NCI-H2107 treated with DMSO at 0.1 percent for 48 hours (cell line): ENCODE measurements around the gene BAIAP2L2.
"Not testable (repeated sequence)": the region's sequence is repeated elsewhere in the genome, so short reads cannot be mapped to it uniquely, and the experiment has no call there.

Source experiments
- DNase-seq: peaks from one replicate; lab custom pipeline; 2025; ENCODE audit not compliant: unreplicated experiment; lab: John Stamatoyannopoulos, UW

Gene BAIAP2L2

DNA sequence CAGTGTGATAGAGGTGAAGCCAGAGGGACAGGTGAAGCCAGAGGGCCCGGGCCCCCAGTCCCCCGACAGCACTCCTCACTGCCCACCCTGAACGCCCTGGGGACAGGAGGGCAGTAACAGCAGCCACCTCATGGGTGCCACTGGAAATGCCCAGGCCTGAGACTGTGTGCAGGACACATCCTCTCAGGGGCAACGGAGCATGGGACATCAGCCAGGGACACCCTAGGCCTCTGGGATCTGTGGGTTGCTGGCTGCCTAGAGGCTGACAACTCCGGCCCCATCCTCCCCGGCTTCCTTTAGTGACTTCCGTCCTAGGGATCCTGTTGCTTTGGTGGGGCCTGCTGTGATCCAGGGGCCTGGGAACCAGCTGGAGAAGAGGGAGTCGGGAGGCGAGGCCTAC, 17.4 kb upstream of the BAIAP2L2 start:
- no peak for DNase-seq

DNA sequence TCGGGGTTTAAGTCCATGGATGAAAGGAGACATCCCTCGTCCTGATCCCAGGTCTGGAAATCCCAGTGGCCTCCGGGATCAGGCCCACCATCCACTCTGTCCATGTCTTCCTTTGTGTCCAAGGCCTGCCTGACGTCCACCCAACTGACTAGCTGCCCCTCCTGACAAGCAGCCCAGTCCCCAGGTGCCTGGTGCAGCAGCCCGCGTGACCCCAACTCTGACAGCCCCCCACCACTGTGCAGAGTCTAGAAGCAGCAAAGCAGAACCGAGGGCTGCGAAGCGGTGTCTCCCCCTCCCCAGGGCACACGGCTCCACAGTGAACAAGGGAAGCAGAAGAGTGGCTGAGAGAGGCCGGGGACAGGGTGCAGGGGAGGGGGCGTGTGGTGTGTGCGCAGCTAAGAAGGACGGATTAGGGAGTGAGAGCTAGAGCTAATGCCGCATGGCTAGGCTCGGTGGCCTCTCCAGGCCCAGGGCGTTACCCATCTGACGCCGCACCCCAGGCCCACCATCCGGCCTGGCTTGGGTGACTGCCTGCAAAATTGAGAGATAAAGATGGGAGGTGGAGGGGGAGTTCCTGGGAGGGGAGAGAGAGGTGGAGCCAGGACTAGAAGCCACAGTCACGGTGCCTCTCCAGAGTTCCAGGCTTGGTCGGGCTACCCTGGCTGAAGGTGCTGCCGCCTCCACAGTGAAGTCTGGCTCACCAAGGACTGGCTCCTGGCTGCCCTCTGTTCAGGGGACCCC, 16.6 kb upstream of the BAIAP2L2 start:
- no peak for DNase-seq

DNA sequence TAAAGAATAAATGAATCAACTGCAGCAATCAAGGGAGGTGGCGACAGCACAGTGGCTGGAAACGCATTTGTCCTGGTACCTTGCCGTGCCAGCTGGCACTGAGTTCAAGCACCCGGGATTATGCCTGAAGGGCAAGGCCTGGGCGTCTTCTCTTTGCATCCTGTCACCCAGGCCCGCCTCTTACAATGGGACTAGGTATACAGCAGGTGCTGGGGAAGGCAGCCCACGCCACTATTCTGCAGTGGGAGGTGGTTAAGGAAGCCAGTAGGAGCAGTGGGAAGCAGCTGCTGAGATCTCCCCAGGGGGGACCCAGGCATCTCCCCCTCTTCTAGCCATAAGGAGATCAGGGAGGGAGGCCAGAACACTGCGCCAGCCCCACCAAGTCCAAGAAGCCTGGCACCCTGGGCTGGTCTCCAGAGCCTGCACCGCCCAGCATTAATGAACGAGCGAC, 15.3 kb upstream of the BAIAP2L2 start:
- DNase-seq, result no peak

DNA sequence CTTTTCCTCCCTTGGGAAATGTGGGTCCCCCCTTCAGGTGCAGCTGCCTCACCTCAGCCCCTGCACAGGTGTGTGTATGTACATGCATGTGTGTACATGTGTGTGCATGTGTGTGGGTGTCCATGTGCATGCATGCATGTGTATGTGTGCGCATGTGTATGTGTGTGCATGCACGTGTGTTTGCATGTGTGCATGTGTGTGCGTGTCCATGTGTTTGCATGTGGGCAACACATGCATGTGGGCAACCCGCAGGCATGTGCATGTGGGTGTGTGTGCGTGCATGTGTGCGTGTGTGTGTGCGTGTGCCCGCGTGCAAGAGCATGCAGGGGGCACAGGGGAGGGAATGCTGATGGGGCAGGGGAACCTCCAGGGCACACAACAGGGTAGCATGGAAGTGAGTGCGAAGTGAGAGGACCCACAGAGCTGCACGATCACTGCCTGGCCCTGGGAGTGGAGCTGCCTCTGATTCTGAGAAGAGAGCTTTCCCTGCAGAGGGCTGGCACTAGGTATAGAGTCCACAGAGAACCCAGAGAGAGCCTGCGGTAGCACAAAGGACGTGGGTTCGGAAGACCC, 14.6 kb upstream of the BAIAP2L2 start:
- DNase-seq, result no peak

DNA sequence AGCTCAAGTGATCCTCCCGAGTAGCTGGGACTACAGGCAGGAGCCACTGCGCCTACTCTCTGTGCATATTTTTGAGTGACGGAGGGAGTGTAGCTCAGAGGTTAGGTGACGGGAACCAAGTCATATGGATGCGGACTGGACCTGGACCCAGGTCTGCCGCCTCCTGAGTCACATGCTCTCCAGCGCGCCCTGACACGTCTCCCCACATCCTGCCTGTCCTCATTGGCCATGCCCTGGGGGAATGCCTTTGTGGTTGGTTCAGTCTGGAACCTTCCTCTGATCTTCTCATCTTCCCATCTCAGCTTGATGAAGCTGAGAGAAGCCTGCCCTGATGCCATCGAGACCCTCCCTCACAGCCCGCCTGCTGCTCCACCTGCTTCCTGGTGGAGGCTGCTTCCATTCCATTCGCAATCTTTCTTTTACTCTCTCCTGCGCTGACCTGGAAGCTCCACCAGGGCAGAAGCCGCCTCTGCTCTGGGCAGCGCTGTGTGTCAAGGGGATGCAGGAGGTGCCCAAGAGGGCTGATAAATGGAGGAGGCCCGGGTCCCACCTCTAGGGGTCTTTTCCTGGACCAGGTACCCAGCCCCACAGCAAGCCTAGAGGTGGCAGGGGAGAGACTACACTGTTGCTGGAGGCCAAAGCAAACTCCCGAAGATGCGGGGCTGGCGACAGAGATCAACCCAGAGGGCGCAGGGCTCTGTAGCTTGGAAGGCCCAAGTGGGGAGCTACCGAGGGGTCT, 13.9 kb upstream of the BAIAP2L2 start:
- no peak for DNase-seq

DNA sequence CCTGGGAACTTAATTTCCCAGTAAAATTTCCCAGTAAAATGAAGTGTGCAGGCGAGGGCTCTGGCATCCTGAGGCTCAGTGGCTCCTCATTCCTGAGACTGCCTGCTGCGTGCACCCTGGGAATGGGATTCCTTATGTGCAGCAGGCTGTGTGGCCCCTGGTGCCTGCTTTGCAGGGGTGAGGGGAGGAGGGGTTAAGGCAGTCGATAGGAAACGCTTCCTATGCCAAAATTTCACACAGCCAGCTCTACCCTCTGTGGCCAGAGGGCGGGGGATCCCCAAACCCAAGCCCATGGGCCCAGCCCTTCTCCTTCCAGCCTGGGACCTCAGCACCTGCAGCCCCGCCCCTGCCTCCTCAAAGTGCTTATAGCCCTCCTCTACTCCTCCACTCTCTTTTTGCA, 12.1 kb upstream of the BAIAP2L2 start:
- no peak for DNase-seq

DNA sequence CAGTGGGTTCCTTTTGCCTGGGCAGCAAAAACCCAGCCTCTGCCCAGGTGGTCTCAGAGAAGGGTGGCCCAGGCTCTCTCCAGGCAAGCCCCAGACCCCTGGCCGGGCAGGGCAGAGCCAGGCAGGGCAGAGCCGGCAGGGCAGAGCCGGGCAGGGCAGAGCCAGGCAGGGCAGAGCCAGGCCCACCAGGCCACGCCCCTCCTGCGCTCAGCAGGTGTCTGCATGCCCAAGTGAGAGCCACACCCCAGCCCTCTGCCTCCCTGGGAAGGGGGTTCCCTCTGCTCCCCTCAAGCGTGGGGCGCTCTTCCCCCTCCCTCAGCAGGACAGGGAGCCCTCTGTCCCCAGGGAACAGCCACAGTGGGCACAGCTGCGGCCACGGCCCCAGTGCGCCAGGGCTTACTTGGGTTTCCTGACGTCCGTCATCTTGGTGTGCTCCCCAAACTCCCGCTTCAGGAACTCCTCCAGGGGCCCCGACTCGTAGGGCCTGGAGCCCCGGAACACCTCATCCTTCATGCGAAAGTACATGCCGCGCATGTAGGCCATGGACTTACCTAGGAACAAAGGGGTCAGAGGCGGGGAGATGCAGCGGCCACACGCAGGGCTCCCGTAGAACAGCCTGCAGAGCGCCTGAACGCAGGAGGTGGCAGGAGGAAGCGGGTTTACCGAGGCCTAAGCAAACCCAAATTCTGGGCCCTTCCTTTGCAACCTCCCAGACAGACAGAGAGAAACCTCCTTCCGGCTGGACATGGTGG, 10.1 kb upstream of the BAIAP2L2 start:
- DNase-seq, result no peak

DNA sequence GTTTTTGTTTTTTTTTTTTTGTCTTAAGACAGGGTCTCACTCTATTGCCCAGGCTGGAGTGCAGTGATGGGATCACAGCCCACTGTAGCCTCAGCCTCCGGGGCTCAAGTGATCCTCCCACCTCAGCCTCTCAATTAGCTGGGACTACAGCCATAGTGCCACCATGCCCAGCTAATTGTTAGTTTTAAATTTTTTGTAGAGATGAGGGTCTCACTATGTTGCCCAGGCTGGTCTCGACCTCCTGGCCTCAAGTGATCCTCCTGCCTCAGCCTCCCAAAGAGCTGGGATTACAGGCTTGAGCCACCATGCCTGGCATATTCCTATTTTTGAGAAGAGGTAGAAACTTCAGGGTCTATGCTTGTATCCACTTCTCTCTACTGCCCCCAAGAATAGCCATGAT, 8.3 kb upstream of the BAIAP2L2 start:
- not testable (repeated sequence) for DNase-seq

DNA sequence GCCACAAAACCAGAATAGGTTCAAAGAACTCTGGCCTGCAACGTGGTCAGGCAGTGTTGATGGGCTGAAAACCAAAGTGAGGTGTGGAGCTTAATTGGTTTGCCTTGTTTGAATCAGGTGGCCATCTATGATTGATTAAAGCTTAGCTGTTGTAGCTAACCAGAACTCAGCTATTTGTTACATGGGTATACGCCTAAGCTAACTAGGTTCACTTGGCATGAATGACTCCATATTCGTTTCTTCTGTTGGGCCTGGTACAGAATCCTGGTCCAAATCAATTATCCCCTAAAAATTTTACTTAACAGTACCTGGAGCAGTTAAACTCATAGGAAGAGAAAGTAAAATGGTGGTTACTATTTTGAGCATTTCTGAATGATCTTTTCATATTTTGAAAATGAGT, 7.7 kb upstream of the BAIAP2L2 start:
- no peak for DNase-seq

DNA sequence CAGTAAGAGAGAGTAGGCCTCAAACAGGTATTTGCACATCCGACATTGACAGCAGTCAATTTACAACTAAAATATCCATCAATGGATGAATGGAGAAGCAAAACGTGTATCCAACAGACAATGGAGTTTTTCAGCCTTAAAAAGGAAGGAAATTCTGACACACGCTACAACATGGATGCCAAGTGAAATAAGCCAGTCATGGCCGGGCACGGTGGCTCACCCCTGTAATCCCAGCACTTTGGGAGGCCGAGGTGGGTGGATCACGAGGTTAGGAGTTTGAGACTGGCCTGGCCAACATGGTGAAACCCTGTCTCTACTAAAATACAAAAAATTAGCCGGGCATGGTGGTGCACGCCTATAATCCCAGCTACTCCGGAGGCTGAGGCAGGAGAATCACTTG, 7.1 kb upstream of the BAIAP2L2 start:
- DNase-seq, result not testable (repeated sequence)

DNA sequence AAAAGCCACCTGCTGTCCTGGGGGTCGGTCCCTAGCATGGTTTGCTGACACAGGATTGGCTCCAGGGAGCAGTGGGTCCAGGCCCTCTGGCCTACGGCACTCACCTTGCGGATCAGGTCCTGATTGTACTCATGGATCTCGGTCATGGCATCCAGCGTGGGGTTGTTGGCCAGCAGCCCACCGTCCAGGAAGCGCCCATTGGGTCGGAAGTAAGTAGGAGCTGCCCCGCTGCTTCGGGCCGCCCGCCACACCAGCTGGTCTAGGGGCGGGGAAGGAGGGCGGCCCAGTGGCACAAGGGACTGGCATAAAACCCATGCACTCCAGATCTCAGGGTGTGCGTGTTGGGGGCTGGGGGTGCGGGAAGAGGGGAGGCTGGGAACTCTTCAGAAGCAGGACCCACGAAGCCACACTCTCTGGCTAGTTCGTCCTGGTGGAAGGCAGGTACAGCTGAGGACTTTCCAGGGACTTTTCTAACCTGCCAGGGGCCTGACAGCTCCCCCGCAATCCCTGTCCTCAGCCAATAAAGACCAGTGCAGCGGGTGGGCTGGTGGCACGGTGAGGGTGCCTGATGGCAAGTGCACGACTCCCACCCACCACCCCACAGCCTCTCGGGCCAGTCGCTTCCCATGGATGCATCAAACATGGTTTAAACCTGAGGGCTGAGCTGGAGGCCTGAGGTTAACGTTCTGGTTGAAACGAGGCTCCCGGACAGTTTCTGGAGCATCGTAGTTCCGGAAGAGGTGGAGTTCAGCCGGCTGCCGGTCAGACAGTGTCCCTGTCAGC, 5.1 kb upstream of the BAIAP2L2 start:
- DNase-seq, result no peak

DNA sequence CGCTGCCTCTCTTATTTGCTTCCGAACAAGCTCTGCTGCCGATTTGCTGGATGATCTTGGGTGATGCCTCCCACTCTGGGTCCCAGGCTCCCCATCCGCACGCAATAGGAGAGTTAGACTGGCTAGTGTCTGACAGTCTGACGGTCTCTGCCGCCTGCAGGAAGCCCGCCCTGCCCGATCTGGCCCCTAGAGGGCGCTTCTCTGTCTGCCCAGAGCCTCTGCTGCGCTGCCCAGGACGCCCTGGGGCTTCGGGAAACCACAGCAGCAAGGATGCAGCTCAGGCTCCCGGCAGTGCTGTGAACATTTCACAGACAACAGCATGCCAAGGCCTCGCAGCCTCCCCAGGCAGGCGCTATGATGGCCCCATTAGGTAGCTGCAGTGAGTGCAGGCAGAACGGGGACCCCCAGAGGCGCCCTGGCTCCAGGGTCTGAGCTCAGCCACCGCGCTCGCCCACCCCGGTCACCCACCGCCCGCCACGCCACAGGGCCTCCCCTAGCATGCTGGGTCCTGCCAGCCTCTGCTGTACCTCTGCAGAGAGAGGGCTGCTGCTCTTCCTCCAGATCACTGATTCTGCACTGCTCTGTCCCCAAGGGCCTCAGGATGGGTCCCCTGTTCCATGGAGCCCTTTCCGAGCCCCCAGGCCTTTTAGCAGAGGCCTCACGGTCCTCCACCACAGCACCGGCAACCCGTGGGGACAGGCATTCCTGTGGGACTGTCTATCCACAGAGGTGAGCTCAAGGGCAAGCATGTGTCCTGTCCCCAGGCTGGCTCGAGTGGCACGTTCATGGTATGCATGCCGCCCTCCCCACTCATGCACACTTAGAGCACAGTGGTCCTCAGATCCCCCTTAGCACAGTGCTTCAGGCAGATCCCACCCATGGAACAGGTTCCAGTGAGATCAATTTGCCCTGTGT, 4.3 kb upstream of the BAIAP2L2 start:
- peak; percentile 54 for DNase-seq

DNA sequence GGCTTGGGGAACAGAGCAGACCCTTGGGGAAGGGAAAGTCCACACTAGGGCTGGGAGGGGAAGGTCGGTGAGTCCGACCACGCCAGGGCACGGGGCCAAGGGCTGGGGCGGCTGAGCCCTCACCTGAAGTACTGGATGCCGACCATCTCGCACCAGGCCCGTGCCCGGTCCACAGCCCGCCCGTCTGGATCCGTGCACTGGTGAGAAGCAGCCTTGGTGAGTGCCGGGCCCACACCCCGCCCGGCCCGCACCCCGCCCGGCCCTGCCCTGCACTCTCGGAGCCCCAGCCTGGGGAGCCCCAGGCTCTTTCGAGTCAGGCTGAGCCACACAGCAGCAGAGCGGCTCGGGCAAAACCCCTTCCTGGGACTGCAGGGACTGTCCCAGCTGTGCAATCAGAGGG, 1.9 kb upstream of the BAIAP2L2 start:
- no peak for DNase-seq

DNA sequence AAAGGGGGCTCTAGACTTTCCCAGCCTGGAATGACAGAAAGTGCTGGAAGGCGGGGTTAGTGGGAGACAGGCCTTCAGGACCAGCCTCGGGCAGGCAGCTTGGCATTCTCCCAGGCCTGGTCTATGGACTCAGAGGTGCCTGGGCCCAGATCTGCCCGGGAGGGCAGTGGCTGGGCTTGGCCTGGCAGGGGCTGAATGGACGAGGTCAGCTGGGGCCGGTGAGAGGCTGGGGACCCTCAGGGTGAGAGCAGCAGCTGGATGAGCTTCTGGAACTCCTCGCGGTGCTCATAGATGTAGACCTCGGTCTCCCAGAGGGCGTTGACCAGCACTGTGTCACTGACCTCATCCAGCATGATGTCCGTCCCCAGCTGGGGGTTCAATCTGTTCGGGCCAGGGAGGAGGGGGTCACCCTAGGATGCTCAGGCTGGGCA, 1.5 kb upstream of the BAIAP2L2 start:
- no peak for DNase-seq

DNA sequence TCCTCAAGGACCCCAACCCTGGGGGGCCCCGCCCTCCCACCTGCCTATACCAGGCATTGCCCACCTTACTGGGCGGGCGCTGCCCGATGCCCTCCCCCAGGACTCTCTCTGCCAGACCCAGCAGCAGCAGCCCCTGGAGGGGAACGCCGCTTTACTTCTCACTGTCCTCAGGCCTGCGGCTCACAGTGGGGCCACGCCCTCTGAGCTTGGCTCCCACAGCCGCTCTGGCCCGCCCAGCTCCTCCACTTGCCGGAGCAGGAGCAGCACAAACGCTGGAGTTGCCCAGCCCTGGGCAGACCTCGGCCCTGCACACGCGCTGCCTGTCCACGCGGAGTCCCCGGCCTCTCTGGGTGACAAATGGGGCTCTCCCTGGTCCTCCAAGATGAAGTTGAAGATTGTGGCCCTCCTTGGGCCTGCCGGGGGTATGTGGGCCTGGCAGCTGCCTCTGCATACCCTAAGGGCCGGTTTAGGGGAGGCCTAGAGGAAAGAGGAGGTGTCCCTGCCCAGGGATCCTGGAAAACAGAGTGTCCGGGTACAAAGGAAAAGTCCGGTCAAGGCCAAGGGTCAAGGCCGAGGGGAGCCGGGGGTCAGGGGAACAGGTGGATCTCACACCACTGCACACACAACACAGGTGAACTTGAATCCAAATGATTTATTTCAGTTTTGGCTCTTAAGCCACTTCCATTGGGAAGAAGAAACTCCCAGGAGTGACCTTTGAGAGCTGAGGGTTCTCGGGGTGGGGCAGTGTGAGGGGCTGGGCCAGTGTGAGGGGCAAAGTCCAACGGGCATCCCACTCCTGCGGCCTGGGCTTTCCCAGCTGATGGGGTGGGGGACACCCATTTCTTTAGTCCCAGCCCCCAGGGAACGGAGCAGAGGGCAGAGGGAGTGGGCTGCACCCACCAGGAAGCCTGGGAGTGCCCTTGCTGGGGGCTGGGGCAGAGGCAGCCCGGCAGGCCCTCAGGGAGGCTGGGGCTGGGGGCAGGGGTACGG, 674 bp upstream of the BAIAP2L2 start:
- no peak for DNase-seq

DNA sequence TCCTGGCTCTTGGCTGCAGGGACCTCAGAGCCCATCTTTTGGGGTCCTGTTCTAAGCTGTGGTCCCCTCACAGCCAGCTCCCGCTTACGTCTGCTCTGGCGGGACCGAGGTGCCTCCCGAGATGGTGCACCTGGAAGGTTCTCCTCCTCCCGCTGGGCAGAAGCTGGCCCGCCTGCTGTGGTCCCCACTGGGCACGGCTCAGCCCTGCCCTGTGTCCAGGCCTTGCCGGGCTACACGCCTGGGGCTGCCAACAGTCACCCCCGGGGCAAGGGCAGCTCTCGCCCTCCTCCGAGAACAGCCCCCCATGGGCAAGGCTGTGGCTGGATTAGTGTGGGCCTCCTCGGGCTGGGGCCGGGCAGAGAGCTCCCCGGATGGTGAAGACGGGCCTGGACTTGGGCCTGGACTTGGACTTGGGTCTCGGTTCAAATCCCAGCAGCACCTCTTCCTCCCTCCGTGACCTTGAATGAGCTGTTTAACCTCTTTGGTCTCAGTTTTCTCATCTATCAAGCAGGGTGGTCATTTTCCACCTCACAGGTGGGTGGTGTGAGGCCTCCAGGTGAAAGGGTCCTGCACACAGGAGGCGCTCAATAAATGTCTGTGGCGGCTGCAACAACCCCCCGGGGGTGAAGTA, 998 bp downstream of the BAIAP2L2 start:
- DNase-seq, result no peak

DNA sequence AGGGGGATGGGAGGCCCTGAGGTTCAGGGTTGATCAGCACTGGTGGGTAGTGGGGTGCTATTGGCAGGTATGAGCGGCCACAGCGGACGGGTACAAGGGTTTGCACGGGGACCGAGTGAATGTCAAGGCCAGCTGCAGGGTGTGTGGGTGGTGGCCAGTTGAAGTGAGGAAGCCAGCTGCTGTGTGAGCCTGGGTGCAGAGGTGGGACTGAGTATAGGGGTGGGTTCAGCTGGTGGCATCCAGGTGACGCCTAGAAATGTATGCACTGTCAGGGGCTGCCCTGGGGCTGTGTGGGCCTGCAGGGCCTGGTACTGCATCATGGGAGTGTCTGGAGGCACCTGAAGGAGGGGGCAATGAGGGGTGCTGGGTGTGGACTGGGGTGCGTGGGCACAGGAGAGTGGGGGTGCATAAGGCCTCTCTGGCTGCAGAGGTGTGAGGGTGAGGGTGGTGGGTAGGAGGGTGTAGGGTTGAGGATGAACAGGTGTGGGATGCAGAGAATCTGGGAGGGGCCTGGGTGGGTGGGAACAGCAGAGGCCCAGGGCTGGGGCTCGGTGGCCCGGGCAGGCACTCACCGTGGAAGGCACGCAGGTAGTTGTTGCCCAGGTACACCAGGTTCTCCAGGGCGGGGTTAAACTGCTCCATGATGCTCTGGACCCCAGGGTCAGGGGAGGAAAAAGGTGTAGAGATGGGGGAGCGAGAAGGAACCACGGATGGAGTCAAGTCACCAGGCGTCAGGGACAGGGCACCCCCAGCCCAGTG, 1.7 kb downstream of the BAIAP2L2 start:
- DNase-seq, result no peak
